OCI-LY1 (cell line): Measurements from ENCODE around the gene ATXN7L3B.

Experiments used
- H2AFZ ChIP-seq: fragments of 200-600 bp; sonication (generic), shearing (Covaris generic); 2 replicates; pipeline ENCODE4 v1.6.0; 2014; ENCODE audit warnings: antibody characterized with exemption, mild to moderate bottlenecking, low read length
- H3F3A ChIP-seq: fragments of 200-600 bp; sonication (generic), shearing (Covaris generic); 2 replicates; pipeline ENCODE4 v1.6.0; 2014; ENCODE audit warnings: mild to moderate bottlenecking, antibody characterized with exemption, low read length, moderate library complexity; ENCODE audit not compliant: insufficient read depth
- H3K27ac ChIP-seq: fragments of 200-600 bp; sonication (generic); 2 replicates; pipeline ENCODE4 v1.5.1; 2014; ENCODE audit warnings: low read length, mixed run types, mild to moderate bottlenecking, low read depth; ENCODE audit not compliant: poor library complexity, severe bottlenecking
- H3K27me3 ChIP-seq: fragments of 200-600 bp; sonication (generic); 2 replicates; pipeline ENCODE4 v1.6.0; 2014; ENCODE audit warnings: antibody characterized with exemption, mild to moderate bottlenecking, low read length, moderate library complexity; ENCODE audit not compliant: insufficient read depth
- H3K36me3 ChIP-seq: fragments of 200-600 bp; sonication (generic); 2 replicates; pipeline ENCODE4 v1.6.1; 2014; ENCODE audit warnings: mild to moderate bottlenecking, antibody characterized with exemption, low read length, moderate library complexity, mixed read lengths; ENCODE audit not compliant: insufficient read depth
- H3K4me1 ChIP-seq: fragments of 200-600 bp; sonication (generic); 2 replicates; pipeline ENCODE4 v1.5.1; 2014; ENCODE audit warnings: mild to moderate bottlenecking, low read length, moderate library complexity; ENCODE audit not compliant: insufficient read depth, severe bottlenecking
- H3K4me2 ChIP-seq: fragments of 200-600 bp; sonication (generic), shearing (Covaris generic); 2 replicates; pipeline ENCODE4 v1.6.1; 2014; ENCODE audit warnings: low read length
- H3K4me3 ChIP-seq: fragments of 200-600 bp; sonication (generic); 2 replicates; pipeline ENCODE4 v1.5.1; 2014; ENCODE audit warnings: low read length, low read depth, mild to moderate bottlenecking, mixed read lengths; ENCODE audit not compliant: poor library complexity, severe bottlenecking
- H3K79me2 ChIP-seq: fragments of 200-600 bp; shearing (Covaris generic); 2 replicates; pipeline ENCODE4 v1.6.1; 2016; ENCODE audit warnings: mixed run types, low read length, mixed read lengths; ENCODE audit not compliant: insufficient read depth
- H3K9ac ChIP-seq: fragments of 200-600 bp; sonication (generic), shearing (Covaris generic); 2 replicates; pipeline ENCODE4 v1.6.1; 2014; ENCODE audit warnings: mild to moderate bottlenecking, low read length, mixed read lengths
- H3K9me2 ChIP-seq: fragments of 200-600 bp; sonication (generic), shearing (Covaris generic); 2 replicates; pipeline ENCODE4 v1.6.1; 2014; ENCODE audit warnings: low read depth, mild to moderate bottlenecking, low read length, mixed read lengths
- H3K9me3 ChIP-seq: fragments of 200-600 bp; shearing (Covaris generic); 2 replicates; pipeline ENCODE4 v1.6.1; 2014; ENCODE audit warnings: low read length, mixed read lengths
- H4K20me1 ChIP-seq: fragments of 200-600 bp; sonication (generic), shearing (Covaris generic); 2 replicates; pipeline ENCODE4 v1.6.0; 2016; ENCODE audit warnings: mild to moderate bottlenecking, low read length; ENCODE audit not compliant: insufficient read depth
- CTCF ChIP-seq: fragments of 200-600 bp; sonication (generic), shearing (Covaris generic); IDR thresholded peaks from 2 replicates; pipeline ENCODE4 v1.5.1; 2017; ENCODE audit warnings: mild to moderate bottlenecking, antibody characterized with exemption, low read length, moderate library complexity, mixed read lengths
- EZH2 ChIP-seq: fragments of 200-600 bp; sonication (generic), shearing (Covaris generic); IDR thresholded peaks from 2 replicates; pipeline ENCODE4 v1.8.0; 2017; ENCODE audit warnings: borderline replicate concordance, mixed run types, mild to moderate bottlenecking, antibody characterized with exemption, low read length, moderate library complexity, mixed read lengths

The ATXN7L3B gene

DNA sequence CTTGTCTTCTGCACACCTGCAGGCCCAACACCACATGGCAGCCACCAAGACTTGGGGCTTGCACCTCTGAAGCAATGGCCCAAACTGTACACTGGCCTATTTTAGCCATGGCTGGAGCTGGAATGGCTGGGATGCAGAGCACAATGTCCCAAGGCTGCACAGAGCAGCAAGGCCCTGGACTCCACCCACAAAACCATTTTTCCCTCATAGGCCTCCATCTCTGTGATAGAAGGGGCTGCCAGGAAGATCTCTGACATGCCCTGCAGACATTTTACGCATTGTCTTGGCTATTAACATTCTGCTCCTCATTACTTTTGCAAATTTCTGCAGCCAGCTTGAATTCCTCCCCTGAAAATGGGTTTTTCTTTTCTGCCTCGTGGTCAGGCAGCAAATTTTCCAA, 22.1 kb downstream of the ATXN7L3B start:
- H3F3A ChIP-seq: no peaks in the 10 kb centered on the region
- no peaks in the 10 kb centered on the region for H3K9me2 ChIP-seq
- no peak overlapping the region for H3K4me2 ChIP-seq
- no peaks in the 10 kb centered on the region for H3K4me1 ChIP-seq
- H2AFZ ChIP-seq: no peak overlapping the region
- H3K27me3 ChIP-seq: no peaks in the 10 kb centered on the region
- H3K79me2 ChIP-seq: no peaks in the 10 kb centered on the region
- H3K9me3 ChIP-seq: no peaks in the 10 kb centered on the region
- H3K4me3 ChIP-seq: no peak overlapping the region
- no peaks in the 10 kb centered on the region for H4K20me1 ChIP-seq
- no peak overlapping the region for H3K9ac ChIP-seq
- no peaks in the 10 kb centered on the region for H3K36me3 ChIP-seq
- no peak overlapping the region for H3K27ac ChIP-seq
- TF ChIP-seq CTCF (no peak), EZH2 (no peak)

GRCh38 chr12:74563927-74564326, 26.3 kb downstream of the ATXN7L3B start:
- TF ChIP-seq EZH2: no peak
- no peak overlapping the region for H3K9ac ChIP-seq
- no peak overlapping the region for H3K4me3 ChIP-seq
- no peak overlapping the region for H3K4me2 ChIP-seq
- H3K9me2 ChIP-seq: no peaks in the 10 kb centered on the region
- no peaks in the 10 kb centered on the region for H3K4me1 ChIP-seq
- no peak overlapping the region for H2AFZ ChIP-seq
- H4K20me1 ChIP-seq: no peaks in the 10 kb centered on the region
- no peaks in the 10 kb centered on the region for H3F3A ChIP-seq
- no peak overlapping the region for H3K27ac ChIP-seq
- no peaks in the 10 kb centered on the region for H3K79me2 ChIP-seq
- H3K9me3 ChIP-seq: no peaks in the 10 kb centered on the region
- no peaks in the 10 kb centered on the region for H3K27me3 ChIP-seq
- H3K36me3 ChIP-seq: no peaks in the 10 kb centered on the region

- Histone ChIP-seq H3K4me2 (no peak overlapping the region), H3K4me3 (no peak overlapping the region)
Observed at GRCh38 chr12:74578486-74578885, 40.9 kb downstream of the ATXN7L3B start.

More at GRCh38 chr12:74578486-74578885, 40.9 kb downstream of the ATXN7L3B start:
- no peaks in the 10 kb centered on the region for H3K9me2 ChIP-seq
- H3F3A ChIP-seq: no peaks in the 10 kb centered on the region
- no peak overlapping the region for H2AFZ ChIP-seq
- no peak overlapping the region for H3K27ac ChIP-seq
- H4K20me1 ChIP-seq: no peaks in the 10 kb centered on the region
- no peak for TF ChIP-seq EZH2
- TF ChIP-seq CTCF: no peak
- no peaks in the 10 kb centered on the region for H3K79me2 ChIP-seq
- H3K4me1 ChIP-seq: no peaks in the 10 kb centered on the region
- H3K9ac ChIP-seq: no peak overlapping the region
- H3K9me3 ChIP-seq: no peaks in the 10 kb centered on the region
- no peaks in the 10 kb centered on the region for H3K36me3 ChIP-seq
- no peaks in the 10 kb centered on the region for H3K27me3 ChIP-seq
